ENCODE measurements around the gene TMEM131.

- no peak for TF ChIP-seq CTCF (conservative IDR thresholded peaks at IDR 0.05; ENCODE audit: low read depth, low read length)
- TF ChIP-seq EZH2 (IDR thresholded peaks at IDR 0.05; ENCODE audit: borderline replicate concordance, low read depth, low read length, poor library complexity, severe bottlenecking), result no peak
Measured at GRCh38 chr2:97861177-97861576, 134.6 kb downstream of the TMEM131 start.
